PC-3 (cell line): ENCODE results near the gene AGAP1.

Source experiments
- EZH2phosphoT487 ChIP-seq: fragments of 300-600 bp; sonication (generic); IDR thresholded peaks from 2 replicates; pipeline ENCODE4 v1.6.1; 2018; ENCODE audit warnings: mild to moderate bottlenecking, antibody characterized with exemption, low read length, borderline replicate concordance
- TF ChIP-seq, protein P1 (sequence below): fragments of 300-600 bp; sonication (generic); conservative IDR thresholded peaks from 2 replicates; pipeline ENCODE4 v1.5.1; 2017; ENCODE audit warnings: antibody characterized with exemption, low read depth, mild to moderate bottlenecking, low read length

DNA sequence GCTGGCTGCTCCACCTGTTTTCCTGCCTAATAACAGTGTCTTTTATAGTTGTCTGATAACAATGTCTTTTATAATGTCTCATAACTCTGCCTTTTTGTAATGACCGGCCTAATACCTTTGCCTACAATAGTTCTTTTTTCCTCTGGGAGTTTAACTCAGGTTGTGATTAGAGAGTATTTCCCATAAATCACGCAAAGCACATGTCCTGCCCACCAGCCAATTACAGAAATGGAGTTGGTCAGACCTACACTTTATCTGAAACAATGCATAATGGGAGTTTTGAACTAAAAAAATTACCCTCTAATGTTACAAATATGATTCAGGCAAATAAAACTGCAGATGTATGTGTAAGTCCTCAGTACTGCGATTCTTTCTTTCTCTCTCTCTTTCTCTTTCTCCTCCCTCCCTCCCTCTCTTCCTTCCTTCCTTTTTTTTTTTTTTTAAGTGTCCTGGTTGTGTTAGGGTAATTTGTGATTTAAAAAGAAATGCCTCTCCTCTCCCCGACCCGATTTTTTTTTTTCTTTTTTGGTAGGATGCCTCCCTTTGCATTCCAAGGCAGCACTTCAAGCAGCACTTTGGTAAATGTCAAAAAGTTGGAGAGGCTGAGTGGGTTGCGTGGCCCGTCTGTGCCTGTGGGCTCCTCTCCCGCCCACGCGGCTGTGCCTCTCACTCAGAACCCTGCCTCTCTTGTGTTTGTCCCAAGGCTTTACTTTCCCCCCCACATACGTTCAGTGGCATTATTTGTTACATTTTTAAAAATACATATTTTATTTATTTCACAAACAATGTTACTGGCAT, 147.3 kb downstream of the AGAP1 start:
- TF ChIP-seq, protein P1, sequence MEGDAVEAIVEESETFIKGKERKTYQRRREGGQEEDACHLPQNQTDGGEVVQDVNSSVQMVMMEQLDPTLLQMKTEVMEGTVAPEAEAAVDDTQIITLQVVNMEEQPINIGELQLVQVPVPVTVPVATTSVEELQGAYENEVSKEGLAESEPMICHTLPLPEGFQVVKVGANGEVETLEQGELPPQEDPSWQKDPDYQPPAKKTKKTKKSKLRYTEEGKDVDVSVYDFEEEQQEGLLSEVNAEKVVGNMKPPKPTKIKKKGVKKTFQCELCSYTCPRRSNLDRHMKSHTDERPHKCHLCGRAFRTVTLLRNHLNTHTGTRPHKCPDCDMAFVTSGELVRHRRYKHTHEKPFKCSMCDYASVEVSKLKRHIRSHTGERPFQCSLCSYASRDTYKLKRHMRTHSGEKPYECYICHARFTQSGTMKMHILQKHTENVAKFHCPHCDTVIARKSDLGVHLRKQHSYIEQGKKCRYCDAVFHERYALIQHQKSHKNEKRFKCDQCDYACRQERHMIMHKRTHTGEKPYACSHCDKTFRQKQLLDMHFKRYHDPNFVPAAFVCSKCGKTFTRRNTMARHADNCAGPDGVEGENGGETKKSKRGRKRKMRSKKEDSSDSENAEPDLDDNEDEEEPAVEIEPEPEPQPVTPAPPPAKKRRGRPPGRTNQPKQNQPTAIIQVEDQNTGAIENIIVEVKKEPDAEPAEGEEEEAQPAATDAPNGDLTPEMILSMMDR: no peak
- TF ChIP-seq EZH2phosphoT487: no peak
